H9 (cell line): ENCODE results near the gene MECP2. TPM values are rescaled to one million over a fixed set of nuclear protein-coding genes. Genes with fewer than 3 reads are reported as not detected.

Experiments
- DNase-seq: peaks from one replicate; pipeline ENCODE4 v3.0.0-alpha.2; 2017
- H2AFZ ChIP-seq: one replicate; pipeline ENCODE4 v1.6.1; 2013; ENCODE audit warnings: mild to moderate bottlenecking, low read length, control low read depth, moderate library complexity
- H2AK5ac ChIP-seq: 2 replicates; pipeline ENCODE4 v1.6.1; 2013; ENCODE audit warnings: low read length, control low read depth, mixed read lengths; ENCODE audit not compliant: insufficient read length
- H2BK120ac ChIP-seq: one replicate; pipeline ENCODE4 v1.6.1; 2013; ENCODE audit warnings: low read depth, mild to moderate bottlenecking, low read length, control low read depth, inconsistent platforms; ENCODE audit not compliant: poor library complexity, severe bottlenecking
- H2BK12ac ChIP-seq: 2 replicates; pipeline ENCODE4 v1.6.1; 2013; ENCODE audit warnings: low read length, control low read depth, mixed read lengths, low read depth; ENCODE audit not compliant: insufficient read length
- H2BK15ac ChIP-seq: 2 replicates; pipeline ENCODE4 v1.6.1; 2013; ENCODE audit warnings: low read depth, low read length, control low read depth
- H2BK20ac ChIP-seq: one replicate; pipeline ENCODE4 v1.6.1; 2013; ENCODE audit warnings: low read depth, mild to moderate bottlenecking, low read length, control low read depth, inconsistent platforms; ENCODE audit not compliant: poor library complexity, severe bottlenecking
- H2BK5ac ChIP-seq: 2 replicates; pipeline ENCODE4 v1.6.1; 2013; ENCODE audit warnings: low read length, control low read depth, mixed read lengths; ENCODE audit not compliant: insufficient read length
- H3K14ac ChIP-seq: 2 replicates; pipeline ENCODE4 v1.6.1; 2013; ENCODE audit warnings: low read length, control low read depth; ENCODE audit not compliant: insufficient read depth
- H3K18ac ChIP-seq: 2 replicates; pipeline ENCODE4 v1.6.1; 2013; ENCODE audit warnings: low read depth, mild to moderate bottlenecking, mixed read lengths, low read length, control low read depth; ENCODE audit not compliant: insufficient read length
- H3K23ac ChIP-seq: 2 replicates; pipeline ENCODE4 v1.6.1; 2013; ENCODE audit warnings: low read length, control low read depth, mixed read lengths, low read depth; ENCODE audit not compliant: insufficient read length
- H3K23me2 ChIP-seq: 2 replicates; pipeline ENCODE4 v1.6.1; 2013; ENCODE audit warnings: low read depth, mild to moderate bottlenecking, mixed read lengths, low read length, control low read depth; ENCODE audit not compliant: insufficient read length, poor library complexity, severe bottlenecking
- H3K27ac ChIP-seq: 2 replicates; pipeline ENCODE4 v1.5.1; 2013; ENCODE audit warnings: low read length, control low read depth, mixed read lengths, low read depth; ENCODE audit not compliant: insufficient read length
- H3K27me3 ChIP-seq: 2 replicates; pipeline ENCODE4 v1.6.1; 2013; ENCODE audit warnings: low read length, control low read depth, inconsistent platforms; ENCODE audit not compliant: insufficient read depth
- H3K4ac ChIP-seq: 2 replicates; pipeline ENCODE4 v1.6.1; 2013; ENCODE audit warnings: low read depth, mild to moderate bottlenecking, control low read depth, inconsistent platforms, low read length, moderate library complexity
- H3K4me1 ChIP-seq: 2 replicates; pipeline ENCODE4 v1.6.1; 2013; ENCODE audit warnings: low read length, control low read depth, inconsistent platforms; ENCODE audit not compliant: insufficient read depth
- H3K4me2 ChIP-seq: 2 replicates; pipeline ENCODE4 v1.6.1; 2013; ENCODE audit warnings: low read length, control low read depth, mixed read lengths; ENCODE audit not compliant: insufficient read length, insufficient read depth
- H3K56ac ChIP-seq: 2 replicates; pipeline ENCODE4 v1.6.1; 2013; ENCODE audit warnings: low read depth, mild to moderate bottlenecking, mixed read lengths, low read length, control low read depth; ENCODE audit not compliant: insufficient read length
- H3K79me1 ChIP-seq: 2 replicates; pipeline ENCODE4 v1.6.1; 2013; ENCODE audit warnings: low read depth, mild to moderate bottlenecking, moderate library complexity, low read length, control low read depth, inconsistent platforms; ENCODE audit not compliant: insufficient read depth, poor library complexity, severe bottlenecking
- H3K79me2 ChIP-seq: 2 replicates; pipeline ENCODE4 v1.6.1; 2013; ENCODE audit warnings: low read length, control low read depth, inconsistent platforms; ENCODE audit not compliant: insufficient read depth
- H3K9ac ChIP-seq: 2 replicates; pipeline ENCODE4 v1.6.1; 2013; ENCODE audit warnings: low read length, control low read depth, mixed read lengths; ENCODE audit not compliant: insufficient read length; ENCODE audit errors: extremely low read depth
- H3K9me3 ChIP-seq: one replicate; pipeline ENCODE4 v1.6.1; 2013; ENCODE audit warnings: low read depth, low read length, inconsistent platforms; ENCODE audit not compliant: control insufficient read depth
- H3T11ph ChIP-seq: one replicate; pipeline ENCODE4 v1.6.1; 2013; ENCODE audit warnings: mild to moderate bottlenecking, low read length, control low read depth, inconsistent platforms
- H4K20me1 ChIP-seq: one replicate; pipeline ENCODE4 v1.6.1; 2013; ENCODE audit not compliant: control insufficient read depth, insufficient read length, insufficient read depth
- H4K5ac ChIP-seq: 2 replicates; pipeline ENCODE4 v1.6.1; 2013; ENCODE audit warnings: low read depth, mild to moderate bottlenecking, mixed read lengths, low read length, control low read depth; ENCODE audit not compliant: insufficient read length
- H4K8ac ChIP-seq: replicated peaks from 2 replicates; pipeline ENCODE4 v1.6.1; 2013; ENCODE audit warnings: low read length, control low read depth, mixed read lengths, low read depth; ENCODE audit not compliant: insufficient read length
- H4K91ac ChIP-seq: 2 replicates; pipeline ENCODE4 v1.6.1; 2013; ENCODE audit warnings: low read depth, mild to moderate bottlenecking, moderate library complexity, mixed read lengths, low read length, control low read depth; ENCODE audit not compliant: insufficient read length
- H3K27ac Mint-ChIP-seq, 3 experiments: 2 replicates in 2 of 3; 3 replicates in 1 of 3; pipeline ENCODE4 v1.8.0; 2020 to 2021; ENCODE audit warnings: mixed read lengths in 3 of 3, mild to moderate bottlenecking in 1 of 3, moderate library complexity in 1 of 3
- H3K27me3 Mint-ChIP-seq: 2 replicates; pipeline ENCODE4 v1.8.0; 2021; ENCODE audit warnings: low read depth, mild to moderate bottlenecking, moderate library complexity, mixed read lengths
- H3K36me3 Mint-ChIP-seq, 3 experiments: 2 replicates in 2 of 3; 3 replicates in 1 of 3; pipeline ENCODE4 v1.8.0; 2020 to 2021; ENCODE audit warnings: low read depth in 3 of 3, mixed read lengths in 3 of 3; ENCODE audit not compliant: insufficient read depth in 1 of 3
- H3K4me1 Mint-ChIP-seq, 2 experiments: 2 replicates each; pipeline ENCODE4 v1.8.0; 2020; ENCODE audit warnings: mixed read lengths in 2 of 2
- H3K4me3 Mint-ChIP-seq, 2 experiments: 2 replicates in 1 of 2; 3 replicates in 1 of 2; pipeline ENCODE4 v1.8.0; 2020 to 2021; ENCODE audit warnings: mild to moderate bottlenecking in 2 of 2, mixed read lengths in 2 of 2, moderate library complexity in 1 of 2
- H3K9me3 Mint-ChIP-seq, 2 experiments: 2 replicates in 1 of 2; 3 replicates in 1 of 2; pipeline ENCODE4 v1.8.0; 2020; ENCODE audit warnings: mild to moderate bottlenecking in 2 of 2, mixed read lengths in 2 of 2, moderate library complexity in 1 of 2
- CTCF ChIP-seq: fragments of 200-600 bp; sonication (generic); conservative IDR thresholded peaks from 3 replicates; pipeline ENCODE4 v1.8.0; 2021; ENCODE audit warnings: antibody characterized with exemption, mild to moderate bottlenecking
- WGBS: extraction: QIAGEN DNeasy Blood & Tissue Kit; methylation state at CpG from one replicate; pipeline ENCODE4 v1.1.7; 2013; ENCODE audit warnings: missing lambda C conversion rate, low lambda C conversion rate, mixed read lengths; ENCODE audit not compliant: insufficient read length; ENCODE audit errors: extremely low coverage; 5-methylcytosine and 5-hydroxymethylcytosine counted together
- total RNA-seq: library from RNA; stranded (reverse); gene quantifications from 2 replicates; pipeline ENCODE4 v1.2.1, GENCODE V29; 2021

MECP2 gene
- total RNA-seq, 1 experiment from 2014 or later: 32.2 TPM

- Mint-ChIP-seq H3K27me3 (peaks cover 3% of the 10 kb centered on the region), H3K27ac (no peak overlapping the region), H3K4me3 (no peak overlapping the region), H3K36me3 (peaks cover 0 to 8% (median 6%) of the 10 kb centered on the region in 3 experiments; a peak in 4 of 7 replicates), H3K4me1 (peaks cover 0 to 5% of the 10 kb centered on the region in 2 experiments; a peak in 2 of 4 replicates), H3K9me3 (peaks cover 81 to 86% of the 10 kb centered on the region in 2 experiments)
- Histone ChIP-seq H4K8ac (no peak overlapping the region), H2AK5ac (no peak overlapping the region), H2BK12ac (no peak overlapping the region), H3K14ac (no peak overlapping the region), H3K23ac (no peak overlapping the region), H2BK120ac (no peak overlapping the region), H4K20me1 (no peaks in the 10 kb centered on the region), H3K79me2 (no peaks in the 10 kb centered on the region), H3K27ac (no peak overlapping the region), H3T11ph (no peak overlapping the region), H3K4me2 (no peak overlapping the region), H4K5ac (no peak overlapping the region), H3K9me3 (peaks cover 21% of the 10 kb centered on the region), H2AFZ (no peak overlapping the region), H3K9ac (no peak overlapping the region), H3K56ac (no peak overlapping the region), H3K23me2 (no peaks in the 10 kb centered on the region), H2BK15ac (no peak overlapping the region), H3K18ac (no peak overlapping the region), H4K91ac (no peak overlapping the region), H3K4ac (no peak overlapping the region), H3K27me3 (no peaks in the 10 kb centered on the region; the same call in 1 of the 2 replicates), H3K79me1 (no peaks in the 10 kb centered on the region), H2BK5ac (no peak overlapping the region), H2BK20ac (no peak overlapping the region), H3K4me1 (no peaks in the 10 kb centered on the region)
- no CpG with 5 or more reads among the region's 19 CpGs for WGBS
- no peak for TF ChIP-seq CTCF
- no peak for DNase-seq
Measured at GRCh38 chrX:154116426-154117211, 19.1 kb upstream of the MECP2 start.
